ENCODE data around the gene RILP.
"Not testable (repeated sequence)": the region's sequence is repeated elsewhere in the genome, so short reads cannot be mapped to it uniquely, and the experiment has no call there.

The RILP gene

GRCh38 chr17:1673041-1673785, 23.5 kb upstream of the RILP start:
- Histone ChIP-seq H3K27me3 (ENCODE audit: control insufficient read depth, insufficient read depth, low read length) (no peaks in the 10 kb centered on the region), H3K4me3 (ENCODE audit: low read length) (no peak overlapping the region), H3K9me3 (replicated peaks; ENCODE audit: low read length) (no peaks in the 10 kb centered on the region), H3K4me1 (ENCODE audit: control insufficient read depth, insufficient read depth, low read length) (peaks cover 6% of the 10 kb centered on the region), H3K36me3 (ENCODE audit: insufficient read depth, low read length) (peaks cover 81% of the 10 kb centered on the region), H3K9ac (ENCODE audit: low read depth, low read length) (no peak overlapping the region), H3K4me2 (ENCODE audit: low read length) (no peak overlapping the region)

GRCh38 chr17:1663934-1664333, 14.3 kb upstream of the RILP start:
- H3K4me3 ChIP-seq (ENCODE audit: low read length); H3K4me1 ChIP-seq (ENCODE audit: control insufficient read depth, insufficient read depth, low read length); H3K4me2 ChIP-seq (ENCODE audit: low read length); H3K9ac ChIP-seq (ENCODE audit: low read depth, low read length); H3K27me3 ChIP-seq (ENCODE audit: control insufficient read depth, insufficient read depth, low read length); H3K9me3 ChIP-seq (replicated peaks; ENCODE audit: low read length): not testable (repeated sequence)
- H3K36me3 ChIP-seq (ENCODE audit: insufficient read depth, low read length): peaks cover 60% of the 10 kb centered on the region

DNA sequence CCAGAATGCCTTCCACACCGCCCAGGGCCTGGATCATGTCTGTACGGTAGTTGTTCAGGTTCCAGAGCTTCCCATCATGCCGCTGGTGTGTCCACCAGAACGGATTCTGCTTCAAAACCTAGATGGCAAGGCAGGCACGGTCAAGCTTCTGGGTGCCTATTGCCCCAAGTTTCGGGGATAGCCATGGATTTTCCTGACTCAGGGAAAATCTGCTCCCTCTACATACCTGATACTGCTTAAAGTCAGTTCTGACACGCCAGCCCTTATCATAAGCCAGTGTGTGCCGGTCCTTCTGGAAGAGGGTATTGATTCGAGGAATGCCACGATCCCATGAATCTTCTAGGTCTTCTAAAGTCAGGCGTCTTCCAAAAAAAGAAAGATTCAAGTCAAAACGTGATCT, 11.4 kb upstream of the RILP start:
- Histone ChIP-seq H3K4me1 (ENCODE audit: control insufficient read depth, insufficient read depth, low read length) (no peaks in the 10 kb centered on the region), H3K4me3 (ENCODE audit: low read length) (no peak overlapping the region)

DNA sequence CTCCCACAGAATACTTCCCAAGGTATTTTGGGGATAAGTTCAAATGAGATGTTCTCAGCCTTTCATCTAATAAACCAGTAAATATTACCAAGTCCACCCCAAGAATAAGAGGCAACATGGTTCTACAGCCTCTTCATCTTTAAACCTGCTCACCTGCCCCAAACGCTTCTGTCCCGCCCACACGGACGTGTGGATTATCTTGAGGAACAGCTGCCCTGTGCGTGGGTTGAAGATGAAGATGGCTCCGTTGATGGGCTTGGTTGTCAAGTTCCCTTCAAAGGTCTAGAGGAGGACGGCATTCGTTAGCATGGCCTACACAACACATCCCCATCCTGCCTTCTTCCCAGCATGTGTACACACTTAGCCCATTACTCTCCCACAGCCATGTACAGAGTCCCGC, 8.4 kb upstream of the RILP start:
- H3K4me2 ChIP-seq (ENCODE audit: low read length): no peak overlapping the region
- no peaks in the 10 kb centered on the region for H3K27me3 ChIP-seq (ENCODE audit: control insufficient read depth, insufficient read depth, low read length)
- peaks cover 82% of the 10 kb centered on the region for H3K36me3 ChIP-seq (ENCODE audit: insufficient read depth, low read length)
- no peak overlapping the region for H3K4me3 ChIP-seq (ENCODE audit: low read length)
- no peaks in the 10 kb centered on the region for H3K4me1 ChIP-seq (ENCODE audit: control insufficient read depth, insufficient read depth, low read length)
- no peaks in the 10 kb centered on the region for H3K9me3 ChIP-seq (replicated peaks; ENCODE audit: low read length)
- no peak overlapping the region for H3K9ac ChIP-seq (ENCODE audit: low read depth, low read length)

More for the DNA sequence above, 11.4 kb upstream of the RILP start:
- Histone ChIP-seq H3K27me3 (ENCODE audit: control insufficient read depth, insufficient read depth, low read length) (no peaks in the 10 kb centered on the region), H3K9me3 (replicated peaks; ENCODE audit: low read length) (no peaks in the 10 kb centered on the region), H3K4me2 (ENCODE audit: low read length) (no peak overlapping the region), H3K9ac (ENCODE audit: low read depth, low read length) (no peak overlapping the region), H3K36me3 (ENCODE audit: insufficient read depth, low read length) (peaks cover 74% of the 10 kb centered on the region)

DNA sequence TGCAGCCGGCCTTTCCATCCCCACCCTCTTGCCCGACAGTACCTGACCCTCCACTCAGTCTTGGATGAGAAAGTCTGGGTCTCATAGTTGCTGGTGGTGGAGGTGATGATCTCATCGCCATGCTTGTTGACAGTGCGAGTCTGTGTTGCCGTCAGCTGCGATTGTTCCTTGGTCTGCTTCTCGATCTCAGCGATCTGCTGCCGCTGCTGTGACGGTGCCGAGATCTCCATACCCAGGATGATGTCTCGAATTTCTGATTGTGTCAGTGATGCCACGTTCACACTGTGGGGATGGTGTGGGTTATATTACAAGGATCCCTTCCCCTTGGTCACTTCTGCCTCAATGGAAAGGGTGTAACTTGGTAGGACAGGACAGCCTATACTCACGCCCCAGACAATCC, 4.1 kb upstream of the RILP start:
- Histone ChIP-seq H3K4me1 (ENCODE audit: control insufficient read depth, insufficient read depth, low read length) (peaks cover 13% of the 10 kb centered on the region), H3K27me3 (ENCODE audit: control insufficient read depth, insufficient read depth, low read length) (no peaks in the 10 kb centered on the region), H3K4me2 (ENCODE audit: low read length) (no peak overlapping the region), H3K4me3 (ENCODE audit: low read length) (no peak overlapping the region), H3K36me3 (ENCODE audit: insufficient read depth, low read length) (peaks cover 76% of the 10 kb centered on the region), H3K9ac (ENCODE audit: low read depth, low read length) (no peak overlapping the region), H3K9me3 (replicated peaks; ENCODE audit: low read length) (no peaks in the 10 kb centered on the region)

GRCh38 chr17:1652794-1653193, 3.1 kb upstream of the RILP start:
- not testable (repeated sequence) for H3K9me3 ChIP-seq (replicated peaks; ENCODE audit: low read length); H3K4me2 ChIP-seq (ENCODE audit: low read length); H3K27me3 ChIP-seq (ENCODE audit: control insufficient read depth, insufficient read depth, low read length); H3K9ac ChIP-seq (ENCODE audit: low read depth, low read length); H3K4me3 ChIP-seq (ENCODE audit: low read length)
- H3K4me1 ChIP-seq (ENCODE audit: control insufficient read depth, insufficient read depth, low read length): peaks cover 21% of the 10 kb centered on the region
- peaks cover 67% of the 10 kb centered on the region for H3K36me3 ChIP-seq (ENCODE audit: insufficient read depth, low read length)

- Histone ChIP-seq H3K27me3 (ENCODE audit: control insufficient read depth, insufficient read depth, low read length) (no peaks in the 10 kb centered on the region), H3K4me2 (ENCODE audit: low read length) (no peak overlapping the region), H3K9ac (ENCODE audit: low read depth, low read length) (no peak overlapping the region), H3K9me3 (replicated peaks; ENCODE audit: low read length) (no peaks in the 10 kb centered on the region), H3K4me3 (ENCODE audit: low read length) (no peak overlapping the region), H3K36me3 (ENCODE audit: insufficient read depth, low read length) (peaks cover 58% of the 10 kb centered on the region), H3K4me1 (ENCODE audit: control insufficient read depth, insufficient read depth, low read length) (peaks cover 22% of the 10 kb centered on the region)
Observed at GRCh38 chr17:1651559-1651844, 1.8 kb upstream of the RILP start.

DNA sequence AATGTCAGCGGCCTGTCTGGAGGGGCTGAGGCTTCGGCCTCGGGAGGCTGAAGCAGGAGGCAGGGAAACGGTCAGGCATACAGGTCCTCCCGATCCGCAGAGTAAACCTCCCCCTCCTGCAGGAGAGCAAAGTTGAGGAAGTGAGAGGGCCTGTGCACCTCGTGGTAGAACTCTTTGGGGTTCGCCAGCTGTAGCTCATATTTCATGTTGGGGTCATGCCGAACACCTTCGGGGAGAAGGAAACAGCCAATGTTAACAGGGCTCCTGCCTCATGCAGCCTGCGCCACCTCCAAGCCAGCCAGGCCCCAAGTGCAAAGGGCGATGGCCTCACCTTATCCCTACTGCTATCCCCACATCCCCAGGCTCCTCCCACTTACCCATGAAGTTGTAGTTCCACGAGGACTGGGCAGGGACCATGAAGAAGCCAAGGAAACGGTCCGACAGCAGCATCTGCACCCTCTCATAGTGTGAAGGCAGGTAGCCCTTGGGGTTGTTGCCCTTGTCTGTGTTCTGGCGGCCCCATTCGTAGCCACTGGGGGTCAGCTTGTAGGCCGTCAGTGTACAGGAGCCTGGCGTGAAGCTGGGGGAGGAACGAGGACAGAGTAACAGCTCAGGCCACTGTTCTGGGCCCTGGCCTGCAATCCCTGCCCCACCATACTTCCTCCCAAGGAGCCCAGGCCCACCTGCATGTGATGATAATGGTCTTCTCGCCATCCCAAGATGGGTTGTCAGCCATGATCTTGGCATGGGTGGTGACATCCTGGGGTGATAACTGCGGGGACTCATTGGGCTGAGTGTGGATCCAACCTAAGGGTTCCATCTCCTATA, 1.3 kb upstream of the RILP start:
- no peaks in the 10 kb centered on the region for H3K27me3 ChIP-seq (ENCODE audit: control insufficient read depth, insufficient read depth, low read length)
- peaks cover 53% of the 10 kb centered on the region for H3K36me3 ChIP-seq (ENCODE audit: insufficient read depth, low read length)
- H3K4me3 ChIP-seq (ENCODE audit: low read length): no peak overlapping the region
- H3K4me2 ChIP-seq (ENCODE audit: low read length): no peak overlapping the region
- peaks cover 22% of the 10 kb centered on the region for H3K4me1 ChIP-seq (ENCODE audit: control insufficient read depth, insufficient read depth, low read length)
- no peak overlapping the region for H3K9ac ChIP-seq (ENCODE audit: low read depth, low read length)
- no peaks in the 10 kb centered on the region for H3K9me3 ChIP-seq (replicated peaks; ENCODE audit: low read length)

DNA sequence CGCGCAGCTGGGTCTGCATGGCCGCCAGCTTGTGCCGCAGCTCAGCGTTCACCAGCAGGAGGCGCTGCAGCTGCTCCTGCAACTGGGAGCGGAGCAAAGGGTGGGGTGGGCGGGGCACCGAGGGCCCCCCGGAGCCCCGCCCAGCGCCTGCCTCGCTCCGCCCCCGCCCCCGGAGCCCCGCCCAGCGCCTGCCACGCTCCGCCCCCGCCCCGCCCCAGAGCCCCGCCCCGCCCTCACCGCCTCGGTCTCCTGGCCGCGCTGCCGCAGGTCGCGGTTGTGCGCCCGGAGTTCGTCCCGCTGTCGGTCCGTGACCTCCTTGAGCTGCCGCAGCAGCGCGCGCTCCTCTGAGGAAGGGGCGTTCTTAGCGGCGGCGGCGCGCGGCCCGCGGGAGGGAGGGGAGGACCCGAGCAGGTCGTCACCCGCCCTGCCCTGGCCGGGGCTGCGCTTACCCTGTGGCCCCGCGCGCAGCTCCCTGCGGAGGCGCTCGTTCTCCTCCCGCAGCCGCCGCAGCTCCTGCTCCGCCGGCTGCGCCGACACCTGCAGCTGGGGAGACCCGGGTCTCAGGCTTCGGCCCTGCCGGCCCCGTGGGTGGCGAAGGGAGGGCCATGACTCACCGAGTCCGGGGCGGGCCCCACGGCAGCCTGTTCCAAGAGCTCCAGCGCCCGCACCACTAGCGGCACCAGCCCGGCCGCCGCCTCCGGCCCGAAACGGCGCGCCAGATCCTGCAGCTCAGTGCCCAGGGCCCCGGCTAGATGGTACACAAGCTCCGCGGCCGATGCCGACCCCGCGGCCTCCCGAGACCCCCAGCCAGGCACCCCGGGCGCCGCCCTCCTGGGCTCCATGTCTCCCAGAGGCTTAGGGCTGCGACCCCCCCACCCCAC, 463 bp downstream of the RILP start:
- H3K9me3 ChIP-seq (replicated peaks; ENCODE audit: low read length): no peaks in the 10 kb centered on the region
- H3K9ac ChIP-seq (ENCODE audit: low read depth, low read length): peak overlapping the region; percentile 76
- H3K27me3 ChIP-seq (ENCODE audit: control insufficient read depth, insufficient read depth, low read length): no peaks in the 10 kb centered on the region
- peak overlapping the region; percentile 99 for H3K4me2 ChIP-seq (ENCODE audit: low read length)
- H3K4me1 ChIP-seq (ENCODE audit: control insufficient read depth, insufficient read depth, low read length): peaks cover 27% of the 10 kb centered on the region
- peaks cover 40% of the 10 kb centered on the region for H3K36me3 ChIP-seq (ENCODE audit: insufficient read depth, low read length)
- peak overlapping the region; percentile 85 for H3K4me3 ChIP-seq (ENCODE audit: low read length)

DNA sequence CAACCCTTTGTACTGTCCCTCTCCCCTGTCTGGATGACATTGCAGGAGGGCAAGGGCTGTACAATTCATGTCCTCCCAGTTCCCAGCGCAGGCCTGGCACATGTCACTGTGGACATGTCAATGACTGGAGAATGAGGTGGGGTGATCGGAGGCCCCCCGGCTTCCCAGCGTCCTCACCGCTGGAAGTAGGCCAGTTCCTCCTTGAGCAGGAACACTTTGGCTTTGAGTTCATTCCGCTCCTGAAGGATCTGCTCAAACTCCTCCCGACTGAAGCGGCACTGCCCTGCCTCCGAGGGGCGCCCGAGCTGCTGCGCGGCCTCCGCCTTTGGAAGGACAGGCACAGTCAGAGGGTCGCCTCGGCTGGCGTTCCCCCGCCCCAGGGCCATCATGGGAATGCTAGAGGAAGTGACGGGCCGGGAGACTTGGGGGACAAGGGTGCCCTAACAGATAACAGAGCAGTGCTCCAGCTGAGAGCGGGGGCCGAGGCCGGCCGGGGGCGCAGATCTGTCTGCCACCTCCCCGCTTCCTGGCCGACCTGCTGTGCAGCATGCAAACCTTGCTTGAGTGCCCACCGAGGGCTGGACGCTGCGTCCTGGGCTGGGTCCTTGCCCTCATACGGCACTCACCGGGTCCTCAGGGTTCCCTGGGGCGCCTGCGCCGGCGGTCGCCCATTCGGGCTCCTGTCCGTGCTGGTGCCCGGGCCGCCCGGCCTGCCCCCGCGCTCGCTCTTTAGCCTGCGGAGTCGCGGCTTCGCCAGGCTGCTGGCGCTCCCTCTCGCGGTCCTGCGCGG, 1.3 kb downstream of the RILP start:
- Histone ChIP-seq H3K9me3 (replicated peaks; ENCODE audit: low read length) (no peaks in the 10 kb centered on the region), H3K4me2 (ENCODE audit: low read length) (peak overlapping the region; percentile 99), H3K27me3 (ENCODE audit: control insufficient read depth, insufficient read depth, low read length) (no peaks in the 10 kb centered on the region), H3K4me1 (ENCODE audit: control insufficient read depth, insufficient read depth, low read length) (peaks cover 35% of the 10 kb centered on the region), H3K9ac (ENCODE audit: low read depth, low read length) (peak overlapping the region; percentile 68), H3K36me3 (ENCODE audit: insufficient read depth, low read length) (peaks cover 32% of the 10 kb centered on the region), H3K4me3 (ENCODE audit: low read length) (peak overlapping the region; percentile 76)

DNA sequence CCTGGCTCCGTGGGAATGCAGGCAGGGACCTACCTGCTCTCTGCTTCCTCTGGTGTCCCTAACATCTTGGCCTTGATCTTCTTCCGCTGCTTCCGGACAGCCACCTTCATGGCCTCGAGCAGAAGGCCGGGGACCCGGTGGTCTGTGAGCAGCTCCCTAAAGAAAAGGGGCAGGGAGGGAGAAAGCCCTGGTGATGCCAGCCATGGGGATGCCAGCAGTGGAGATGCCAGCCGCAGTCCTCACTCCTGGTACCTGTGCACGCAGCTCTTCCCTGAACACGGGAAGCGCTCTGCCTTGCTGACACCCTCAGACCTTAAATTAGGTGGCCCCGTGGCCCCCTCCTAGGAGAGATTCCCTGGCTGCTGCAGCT, 1.9 kb downstream of the RILP start:
- Histone ChIP-seq H3K4me2 (ENCODE audit: low read length) (peak overlapping the region; percentile 99), H3K4me3 (ENCODE audit: low read length) (no peak overlapping the region), H3K9ac (ENCODE audit: low read depth, low read length) (no peak overlapping the region), H3K4me1 (ENCODE audit: control insufficient read depth, insufficient read depth, low read length) (peaks cover 36% of the 10 kb centered on the region), H3K9me3 (replicated peaks; ENCODE audit: low read length) (no peaks in the 10 kb centered on the region), H3K36me3 (ENCODE audit: insufficient read depth, low read length) (peaks cover 26% of the 10 kb centered on the region), H3K27me3 (ENCODE audit: control insufficient read depth, insufficient read depth, low read length) (no peaks in the 10 kb centered on the region)
